DND-41 (cell line): Measurements from ENCODE around the gene STK32C.

Source experiments
- ATAC-seq: fragments of 200-7000 bp; cut with Tn5 transposase; 3 replicates; pipeline ENCODE4 v1.9.1; 2021; ENCODE audit warnings: low read depth; ENCODE audit not compliant: insufficient read depth
- DNase-seq: peaks from one replicate; pipeline ENCODE4 v3.0.0-alpha.2; 2020
- H2AFZ ChIP-seq: 2 replicates; pipeline ENCODE4 v1.6.0; 2012; ENCODE audit warnings: low read depth, low read length
- H3K27ac ChIP-seq: 2 replicates; pipeline ENCODE4 v1.5.1; 2012; ENCODE audit warnings: low read length, inconsistent platforms
- H3K27me3 ChIP-seq: fragments of 200-600 bp; sonication (generic); 2 replicates; pipeline ENCODE4 v1.6.0; 2012; ENCODE audit warnings: low read length, mild to moderate bottlenecking, inconsistent platforms; ENCODE audit not compliant: insufficient read depth, poor library complexity
- H3K36me3 ChIP-seq: 2 replicates; pipeline ENCODE4 v1.5.1; 2012; ENCODE audit warnings: low read length, inconsistent platforms; ENCODE audit not compliant: insufficient read depth
- H3K4me1 ChIP-seq: 2 replicates; pipeline ENCODE4 v1.5.1; 2012; ENCODE audit warnings: mild to moderate bottlenecking, low read length; ENCODE audit not compliant: insufficient read depth
- H3K4me2 ChIP-seq: 2 replicates; pipeline ENCODE4 v1.6.0; 2012; ENCODE audit warnings: mild to moderate bottlenecking, moderate library complexity, low read length, inconsistent platforms; ENCODE audit not compliant: insufficient read depth
- H3K4me3 ChIP-seq, 2 experiments: fragments of 200-600 bp in 1 of 2; shearing (Covaris generic) in 1 of 2; 2 replicates each; pipeline ENCODE4 v1.5.1; 2012 to 2016; ENCODE audit warnings: inconsistent platforms in 2 of 2, low read length in 2 of 2, mild to moderate bottlenecking in 2 of 2, low read depth in 1 of 2, moderate library complexity in 1 of 2
- H3K79me2 ChIP-seq: 2 replicates; pipeline ENCODE4 v1.6.0; 2012; ENCODE audit warnings: low read length, inconsistent platforms; ENCODE audit not compliant: insufficient read depth
- H3K9ac ChIP-seq: 2 replicates; pipeline ENCODE4 v1.6.0; 2012; ENCODE audit warnings: low read depth, mild to moderate bottlenecking, inconsistent platforms, low read length, moderate library complexity
- H3K9me3 ChIP-seq: 2 replicates; pipeline ENCODE4 v1.5.1; 2012; ENCODE audit warnings: low read length, moderate library complexity, mild to moderate bottlenecking, inconsistent platforms; ENCODE audit not compliant: insufficient read depth, severe bottlenecking
- H4K20me1 ChIP-seq: 2 replicates; pipeline ENCODE4 v1.6.0; 2012; ENCODE audit warnings: low read length; ENCODE audit not compliant: insufficient read depth
- CTCF ChIP-seq: IDR thresholded peaks from 2 replicates; pipeline ENCODE4 v1.5.1; 2012; ENCODE audit warnings: borderline replicate concordance, low read length, moderate library complexity, mild to moderate bottlenecking; ENCODE audit not compliant: poor library complexity, severe bottlenecking; ENCODE audit errors: extremely low read depth
- EZH2 ChIP-seq: IDR thresholded peaks from 3 replicates; pipeline ENCODE4 v1.6.1; 2012; ENCODE audit warnings: borderline replicate concordance, low read depth, mild to moderate bottlenecking, moderate library complexity, low read length, inconsistent platforms; ENCODE audit not compliant: severe bottlenecking

The STK32C gene

GRCh38 chr10:132307823-132308586, at the start of gene STK32C:
STK32C (minus strand) TSS chr10:132307950; CDS start chr10:132307833, 117 bp downstream.
- ATAC-seq: no peak
- no peak within 1 kb of the TSS for H3K9ac ChIP-seq
- H3K27me3 ChIP-seq: no peaks in the 10 kb centered on the region
- no peaks in the 10 kb centered on the region for H3K9me3 ChIP-seq
- no peaks in the 10 kb centered on the region for H4K20me1 ChIP-seq
- H3K27ac ChIP-seq: no peak within 1 kb of the TSS
- DNase-seq: no peak
- H3K79me2 ChIP-seq: no peaks in the 10 kb centered on the region
- no peak within 1 kb of the TSS for H2AFZ ChIP-seq
- no peak within 1 kb of the TSS for H3K4me3 ChIP-seq
- H3K36me3 ChIP-seq: no peaks in the 10 kb centered on the region
- TF ChIP-seq CTCF: no peak
- TF ChIP-seq EZH2: no peak
- no peaks in the 10 kb centered on the region for H3K4me1 ChIP-seq
- no peak within 1 kb of the TSS for H3K4me2 ChIP-seq

- no peak for TF ChIP-seq EZH2
- no peak for TF ChIP-seq CTCF
- no peak overlapping the region for H3K4me3 ChIP-seq
- H2AFZ ChIP-seq: no peak overlapping the region
- no peaks in the 10 kb centered on the region; the same call in 1 of the 2 replicates for H3K36me3 ChIP-seq
- H3K9me3 ChIP-seq: no peaks in the 10 kb centered on the region
- no peak for ATAC-seq
- H3K4me2 ChIP-seq: no peak overlapping the region
- no peaks in the 10 kb centered on the region for H3K27me3 ChIP-seq
- H3K9ac ChIP-seq: no peak overlapping the region
- H4K20me1 ChIP-seq: no peaks in the 10 kb centered on the region; the same call in 1 of the 2 replicates
- H3K4me1 ChIP-seq: no peaks in the 10 kb centered on the region
- no peaks in the 10 kb centered on the region for H3K79me2 ChIP-seq
- DNase-seq: no peak
- H3K27ac ChIP-seq: no peak overlapping the region
Observed at GRCh38 chr10:132356621-132357195, 49.0 kb upstream of the STK32C start.

GRCh38 chr10:132355754-132356153, 48.0 kb upstream of the STK32C start:
- no peak overlapping the region for H3K4me3 ChIP-seq
- H3K27me3 ChIP-seq: no peaks in the 10 kb centered on the region
- no peaks in the 10 kb centered on the region; the same call in 1 of the 2 replicates for H4K20me1 ChIP-seq
- no peak overlapping the region for H3K9ac ChIP-seq
- no peaks in the 10 kb centered on the region for H3K79me2 ChIP-seq
- no peaks in the 10 kb centered on the region for H3K4me1 ChIP-seq
- no peak overlapping the region for H2AFZ ChIP-seq
- no peaks in the 10 kb centered on the region; the same call in 1 of the 2 replicates for H3K36me3 ChIP-seq
- no peak overlapping the region for H3K4me2 ChIP-seq
- no peak for DNase-seq
- no peak for ATAC-seq
- H3K9me3 ChIP-seq: no peaks in the 10 kb centered on the region
- no peak for TF ChIP-seq CTCF
- TF ChIP-seq EZH2: no peak
- H3K27ac ChIP-seq: no peak overlapping the region
